ENCODE measurements around the gene LRRC8C.

LRRC8C gene

DNA sequence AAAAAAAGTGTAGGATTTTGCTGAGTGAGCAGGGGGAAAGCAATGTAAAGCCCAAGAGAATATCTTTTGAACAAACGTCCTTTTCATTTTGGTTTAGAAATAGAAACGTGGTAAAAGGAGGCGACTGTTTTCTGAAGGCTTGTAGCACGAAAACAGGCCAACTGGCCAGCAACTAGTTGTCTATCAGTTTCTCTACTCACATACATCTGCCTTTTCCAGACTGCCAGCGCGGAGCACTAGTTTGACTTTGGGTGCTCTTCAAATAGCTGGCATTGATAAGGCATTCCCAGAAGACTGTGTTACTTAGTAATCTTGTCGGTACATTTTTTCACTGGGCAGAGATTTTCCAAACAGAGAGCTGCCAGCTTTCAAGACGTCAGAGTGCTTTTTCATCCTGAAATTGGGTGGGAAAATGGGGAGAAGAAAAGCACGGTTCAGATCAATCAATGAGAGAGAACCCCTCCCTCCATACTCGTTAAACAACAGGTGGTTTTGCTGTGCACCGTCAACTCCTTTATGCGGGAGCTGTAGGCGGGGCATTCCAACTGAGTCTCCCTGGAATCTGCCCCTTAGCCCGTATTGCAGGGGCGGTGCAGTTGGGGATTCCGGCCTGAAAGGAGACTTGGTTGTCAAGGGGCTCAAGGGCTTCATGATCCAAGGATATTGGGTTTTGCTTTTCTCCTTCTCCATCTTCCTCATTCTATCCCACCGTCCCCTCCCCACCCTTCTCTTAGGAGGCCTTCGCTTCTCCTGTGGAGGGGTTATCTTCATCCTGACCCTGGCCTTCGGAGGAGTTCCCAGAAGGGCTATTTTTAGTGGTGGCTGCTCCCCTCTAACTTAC lies 884 bp upstream of the LRRC8C start:
- Histone ChIP-seq H2BK120ac (ENCODE audit: insufficient read depth, low read length, poor library complexity) (no peak overlapping the region), H3K4me1 (ENCODE audit: control insufficient read depth in 1 of 2, insufficient read depth in 2 of 2, low read length in 2 of 2) (peaks cover 6 to 9% of the 10 kb centered on the region in 2 experiments), H3K4ac (ENCODE audit: low read depth, low read length) (no peak overlapping the region), H3K36me3 (ENCODE audit: control insufficient read depth in 1 of 2, insufficient read depth in 2 of 2, low read length in 2 of 2) (no peaks in the 10 kb centered on the region), H2AFZ (ENCODE audit: insufficient read depth, low read length, poor library complexity) (peak overlapping the region; percentile 55), H3K14ac (ENCODE audit: low read length) (no peak overlapping the region), H3K23ac (ENCODE audit: low read length) (no peak overlapping the region), H3K4me3 (ENCODE audit: low read depth, low read length) (peak overlapping the region; percentile 90), H4K91ac (ENCODE audit: low read depth, low read length) (no peak overlapping the region), H3K9me3 (ENCODE audit: insufficient read depth, low read depth, low read length) (no peaks in the 10 kb centered on the region), H3K27me3 (ENCODE audit: insufficient read depth, low read length) (peaks cover 11% of the 10 kb centered on the region), H3K4me2 (ENCODE audit: low read length) (peak overlapping the region; percentile 92), H4K12ac (ENCODE audit: low read depth, low read length) (no peak overlapping the region), H2BK5ac (ENCODE audit: low read depth, low read length, poor library complexity) (no peak overlapping the region), H4K8ac (ENCODE audit: low read depth, low read length) (peak overlapping the region; percentile 12), H2AK5ac (ENCODE audit: low read length) (no peak overlapping the region), H3K79me2 (ENCODE audit: control insufficient read depth, insufficient read depth, low read length, poor library complexity) (no peaks in the 10 kb centered on the region), H2BK12ac (ENCODE audit: low read length) (no peak overlapping the region), H3K18ac (ENCODE audit: low read length) (no peak overlapping the region), H3K79me1 (ENCODE audit: low read length) (no peaks in the 10 kb centered on the region), H3K9ac (ENCODE audit: low read length) (no peak overlapping the region), H3K27ac (ENCODE audit: low read depth, low read length) (no peak overlapping the region)
- no CpG with 5 or more reads among the region's 19 CpGs for WGBS (ENCODE audit: extremely low coverage, insufficient coverage, insufficient read length)
- peak in 1 of 2 donors; percentile 25 for DNase-seq

DNA sequence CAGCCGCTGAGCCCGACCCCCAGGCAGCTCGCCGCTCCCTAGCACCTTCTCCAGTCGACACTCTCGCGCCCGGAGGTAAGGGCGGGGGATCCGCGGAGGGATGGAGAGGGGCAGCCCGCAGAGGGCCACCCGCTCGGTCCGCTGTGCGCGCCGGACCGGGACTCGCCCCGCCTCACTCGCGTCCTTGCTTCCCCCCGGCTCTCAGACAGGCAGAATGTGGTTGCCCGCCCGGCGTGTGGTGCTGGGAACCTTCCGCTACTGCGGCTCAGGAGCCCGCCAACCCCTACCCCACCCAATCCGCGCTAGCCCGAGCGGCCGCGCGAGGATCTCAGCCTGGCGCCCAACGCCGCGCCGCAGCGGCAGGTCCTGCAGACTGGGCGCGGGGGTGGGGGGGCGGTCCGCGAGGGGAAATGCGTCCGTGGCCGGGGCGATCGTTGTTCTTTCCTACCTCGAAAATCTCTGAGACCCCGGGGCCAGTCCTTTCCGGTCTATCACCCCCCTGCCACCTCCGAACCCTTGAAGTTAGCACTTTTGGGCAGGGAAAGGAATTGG lies 404 bp downstream of the LRRC8C start:
- H2AK5ac ChIP-seq (ENCODE audit: low read length), result no peak overlapping the region

DNA sequence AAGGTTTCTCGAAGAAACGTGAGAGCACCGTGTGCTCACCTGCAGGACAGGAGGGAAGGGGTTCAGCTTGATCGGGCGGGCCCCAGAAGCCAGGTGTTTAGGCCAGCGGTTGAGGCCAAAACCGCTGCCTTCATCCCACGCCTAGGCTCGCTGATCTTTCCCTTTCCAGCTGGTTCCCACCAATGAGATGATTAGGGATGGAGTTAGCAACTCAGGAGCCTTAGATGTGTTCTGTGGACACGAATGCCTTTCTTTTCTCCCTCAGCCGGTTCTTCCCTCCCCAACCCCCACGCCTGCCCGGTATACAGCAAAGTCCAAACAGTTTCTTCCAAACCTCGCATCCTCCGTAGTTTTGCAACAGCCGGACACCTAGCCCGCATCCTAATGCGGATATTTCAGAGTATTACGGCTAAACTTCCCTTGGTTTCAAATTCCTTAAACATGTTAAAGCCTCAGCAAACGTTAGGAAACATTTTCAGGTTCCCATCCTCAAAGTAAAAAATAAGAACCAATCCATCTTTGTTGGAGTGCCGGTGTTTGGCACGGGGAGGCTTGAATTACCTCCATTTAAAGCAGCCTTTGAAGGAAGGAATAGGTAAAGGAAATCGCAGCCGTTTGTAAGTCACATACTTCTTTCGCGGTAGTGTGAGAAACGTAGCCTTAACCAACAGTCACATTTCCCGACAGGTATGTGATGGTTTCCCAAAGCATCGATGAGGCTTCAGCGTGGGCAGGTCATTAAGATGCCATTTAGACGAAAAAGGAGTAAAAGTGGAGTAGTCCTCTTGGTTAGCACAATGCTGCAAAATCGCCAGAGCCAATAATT lies 1.1 kb downstream of the LRRC8C start:
- no peak overlapping the region for H3K27ac ChIP-seq (ENCODE audit: low read depth, low read length)
- no peak overlapping the region for H2AK5ac ChIP-seq (ENCODE audit: low read length)
- H3K36me3 ChIP-seq (ENCODE audit: control insufficient read depth in 1 of 2, insufficient read depth in 2 of 2, low read length in 2 of 2), result no peaks in the 10 kb centered on the region
- peaks cover 11% of the 10 kb centered on the region for H3K27me3 ChIP-seq (ENCODE audit: insufficient read depth, low read length)
- H4K12ac ChIP-seq (ENCODE audit: low read depth, low read length), result no peak overlapping the region
- no peaks in the 10 kb centered on the region for H3K79me1 ChIP-seq (ENCODE audit: low read length)
- H4K8ac ChIP-seq (ENCODE audit: low read depth, low read length), result no peak overlapping the region
- no peak overlapping the region for H3K14ac ChIP-seq (ENCODE audit: low read length)
- no peak overlapping the region for H3K4ac ChIP-seq (ENCODE audit: low read depth, low read length)
- H2BK5ac ChIP-seq (ENCODE audit: low read depth, low read length, poor library complexity), result no peak overlapping the region
- no peak overlapping the region for H2BK120ac ChIP-seq (ENCODE audit: insufficient read depth, low read length, poor library complexity)
- H3K9ac ChIP-seq (ENCODE audit: low read length), result no peak overlapping the region
- no peak overlapping the region for H4K91ac ChIP-seq (ENCODE audit: low read depth, low read length)
- peak; percentile 68 to 86 for DNase-seq
- H2AFZ ChIP-seq (ENCODE audit: insufficient read depth, low read length, poor library complexity), result no peak overlapping the region
- no peak overlapping the region for H2BK12ac ChIP-seq (ENCODE audit: low read length)
- no peak overlapping the region for H3K23ac ChIP-seq (ENCODE audit: low read length)
- H3K4me1 ChIP-seq (ENCODE audit: control insufficient read depth in 1 of 2, insufficient read depth in 2 of 2, low read length in 2 of 2), result peaks cover 6 to 9% of the 10 kb centered on the region in 2 experiments
- no peaks in the 10 kb centered on the region for H3K79me2 ChIP-seq (ENCODE audit: control insufficient read depth, insufficient read depth, low read length, poor library complexity)
- H3K9me3 ChIP-seq (ENCODE audit: insufficient read depth, low read depth, low read length), result no peaks in the 10 kb centered on the region
- H3K4me2 ChIP-seq (ENCODE audit: low read length), result peak overlapping the region; percentile 92
- no CpG with 5 or more reads among the region's 32 CpGs for WGBS (ENCODE audit: extremely low coverage, insufficient coverage, insufficient read length)
- H3K4me3 ChIP-seq (ENCODE audit: low read depth, low read length), result peak overlapping the region; percentile 90
- no peak overlapping the region for H3K18ac ChIP-seq (ENCODE audit: low read length)

More for the DNA sequence above, 404 bp downstream of the LRRC8C start:
- peak overlapping the region; percentile 90 for H3K4me3 ChIP-seq (ENCODE audit: low read depth, low read length)
- peak overlapping the region; percentile 70 for H3K9ac ChIP-seq (ENCODE audit: low read length)
- no peak overlapping the region for H3K18ac ChIP-seq (ENCODE audit: low read length)
- H3K79me2 ChIP-seq (ENCODE audit: control insufficient read depth, insufficient read depth, low read length, poor library complexity), result no peaks in the 10 kb centered on the region
- H3K79me1 ChIP-seq (ENCODE audit: low read length), result no peaks in the 10 kb centered on the region
- peak; percentile 23 to 53 for DNase-seq
- no peaks in the 10 kb centered on the region for H3K9me3 ChIP-seq (ENCODE audit: insufficient read depth, low read depth, low read length)
- no peak overlapping the region for H2BK12ac ChIP-seq (ENCODE audit: low read length)
- no peak overlapping the region for H2BK5ac ChIP-seq (ENCODE audit: low read depth, low read length, poor library complexity)
- peaks cover 6 to 9% of the 10 kb centered on the region in 2 experiments for H3K4me1 ChIP-seq (ENCODE audit: control insufficient read depth in 1 of 2, insufficient read depth in 2 of 2, low read length in 2 of 2)
- H3K4ac ChIP-seq (ENCODE audit: low read depth, low read length), result no peak overlapping the region
- H4K8ac ChIP-seq (ENCODE audit: low read depth, low read length), result peak overlapping the region; percentile 0
- no CpG with 5 or more reads among the region's 57 CpGs for WGBS (ENCODE audit: extremely low coverage, insufficient coverage, insufficient read length)
- peaks cover 11% of the 10 kb centered on the region for H3K27me3 ChIP-seq (ENCODE audit: insufficient read depth, low read length)
- H2BK120ac ChIP-seq (ENCODE audit: insufficient read depth, low read length, poor library complexity), result no peak overlapping the region
- no peak overlapping the region for H4K12ac ChIP-seq (ENCODE audit: low read depth, low read length)
- peak overlapping the region; percentile 2 for H3K14ac ChIP-seq (ENCODE audit: low read length)
- no peak overlapping the region for H3K23ac ChIP-seq (ENCODE audit: low read length)
- peak overlapping the region; percentile 92 for H3K4me2 ChIP-seq (ENCODE audit: low read length)
- H3K27ac ChIP-seq (ENCODE audit: low read depth, low read length), result no peak overlapping the region
- no peak overlapping the region for H4K91ac ChIP-seq (ENCODE audit: low read depth, low read length)
- H2AFZ ChIP-seq (ENCODE audit: insufficient read depth, low read length, poor library complexity), result no peak overlapping the region
- H3K36me3 ChIP-seq (ENCODE audit: control insufficient read depth in 1 of 2, insufficient read depth in 2 of 2, low read length in 2 of 2), result no peaks in the 10 kb centered on the region
